ENCODE data around the gene TRIM10.
"Not testable (repeated sequence)": the region's sequence is repeated elsewhere in the genome, so short reads cannot be mapped to it uniquely, and the experiment has no call there.

The TRIM10 gene

GRCh38 chr6:30152910-30153610 is 8.0 kb downstream of the TRIM10 start:
- no peak for DNase-seq (ENCODE audit: low read depth)

GRCh38 chr6:30152016-30152673 is 8.9 kb downstream of the TRIM10 start:
- no peak for DNase-seq (ENCODE audit: low read depth)

- no peak for DNase-seq (ENCODE audit: low read depth)
Observed at GRCh38 chr6:30151580-30151979, 9.4 kb downstream of the TRIM10 start.

- no peak for DNase-seq (ENCODE audit: low read depth)
Observed at GRCh38 chr6:30150671-30151395, 10.2 kb downstream of the TRIM10 start.

- DNase-seq (ENCODE audit: low read depth), result no peak
Observed at GRCh38 chr6:30149858-30150550, 11.0 kb downstream of the TRIM10 start.

- no peak for DNase-seq (ENCODE audit: low read depth)
Observed at GRCh38 chr6:30149234-30149633, 11.8 kb downstream of the TRIM10 start.

- no peak for DNase-seq (ENCODE audit: low read depth)
Observed at GRCh38 chr6:30147096-30147495, 13.9 kb downstream of the TRIM10 start.

GRCh38 chr6:30145818-30146217 is 15.2 kb downstream of the TRIM10 start:
- DNase-seq (ENCODE audit: low read depth), result no peak

GRCh38 chr6:30144811-30145210 is 16.2 kb downstream of the TRIM10 start:
- DNase-seq (ENCODE audit: low read depth), result no peak

- DNase-seq (ENCODE audit: low read depth), result no peak
Observed at GRCh38 chr6:30143780-30144179, 17.2 kb downstream of the TRIM10 start.

GRCh38 chr6:30142665-30143064 is 18.3 kb downstream of the TRIM10 start:
- no peak for DNase-seq (ENCODE audit: low read depth)

GRCh38 chr6:30140240-30140639 is 20.8 kb downstream of the TRIM10 start:
- DNase-seq (ENCODE audit: low read depth), result not testable (repeated sequence)

GRCh38 chr6:30136570-30137286 is 24.3 kb downstream of the TRIM10 start:
- DNase-seq (ENCODE audit: low read depth), result no peak

GRCh38 chr6:30135757-30136156 is 25.3 kb downstream of the TRIM10 start, which contains the start of gene TRIM40:
Gene TRIM40, plus strand, starts transcription at chr6:30136140. Its CDS starts 897 bp downstream, at chr6:30137037.
- DNase-seq (ENCODE audit: low read depth), result no peak

GRCh38 chr6:30135147-30135546 is 25.9 kb downstream of the TRIM10 start:
- no peak for DNase-seq (ENCODE audit: low read depth)

GRCh38 chr6:30131947-30132497 is 29.0 kb downstream of the TRIM10 start:
- no peak for DNase-seq (ENCODE audit: low read depth)

GRCh38 chr6:30130887-30131862 is 29.8 kb downstream of the TRIM10 start:
- DNase-seq (ENCODE audit: low read depth), result peak; percentile 64

GRCh38 chr6:30130179-30130679 is 30.8 kb downstream of the TRIM10 start:
- DNase-seq (ENCODE audit: low read depth), result no peak

GRCh38 chr6:30129265-30130178 is 31.5 kb downstream of the TRIM10 start:
- no peak for DNase-seq (ENCODE audit: low read depth)

All from activated gamma-delta T cell treated with anti-CD3 and anti-CD28 coated beads, Interleukin-2, amount 50 U/mL, for 16 hours (primary cell).